ENCODE measurements around the gene LHPP. TPM values are rescaled to one million over a fixed set of nuclear protein-coding genes. Genes with fewer than 3 reads are reported as not detected.
A peak's percentile ranks its signal among the peaks of the same experiment; 100 is the strongest.

Gene LHPP
- polyA plus RNA-seq, 2 of the 4 experiments (the other 2 are of a cell fraction): 14.4 to 18.6 TPM

- no peaks in the 10 kb centered on the region for H3K9me3 ChIP-seq
- ChIA-PET POLR2A (interaction anchor here (0.6 kb wide), 1 partner anchor 29 kb away, joined by 7 read pairs; no protein-coding TSS in a partner anchor), CTCF (interaction anchor here (0.8 kb wide), 1 partner anchor 278 kb away, joined by 3 read pairs; no protein-coding TSS in a partner anchor)
- FAIRE-seq (no peak), DNase-seq (ENCODE audit: low read depth in 1 of 2, low spot score in 1 of 2) (no peak), ATAC-seq (no peak)
- no peak overlapping the region for H3K4me3 ChIP-seq
- no peak overlapping the region for H3K27ac ChIP-seq
- TF ChIP-seq HOXB5 (CRISPR knock-in tag; IDR thresholded peaks at IDR 0.05) (no peak), ATOH8 (CRISPR knock-in tag; IDR thresholded peaks at IDR 0.05; ENCODE audit: low read depth) (no peak), USF2 (IDR thresholded peaks at IDR 0.05) (no peak), HOXB13 (CRISPR knock-in tag; IDR thresholded peaks at IDR 0.05; ENCODE audit: low read depth) (no peak), SMC3 (IDR thresholded peaks at IDR 0.05) (no peak), GATA3 (IDR thresholded peaks at IDR 0.05; ENCODE audit: borderline replicate concordance) (no peak), FOXS1 (CRISPR knock-in tag; IDR thresholded peaks at IDR 0.05) (no peak), CBX8 (IDR thresholded peaks at IDR 0.05) (no peak), JUNB (IDR thresholded peaks at IDR 0.05) (no peak), CHD2 (IDR thresholded peaks at IDR 0.05; ENCODE audit: low read length, partially characterized antibody) (no peak), MYC (IDR thresholded peaks at IDR 0.05; ENCODE audit: borderline replicate concordance, low read length) (no peak), ELK1 (IDR thresholded peaks at IDR 0.05; ENCODE audit: low read depth, low read length) (no peak), EHF (CRISPR knock-in tag; IDR thresholded peaks at IDR 0.05) (no peak), FOSB (CRISPR knock-in tag; IDR thresholded peaks at IDR 0.05) (no peak)
- H3K4me1 ChIP-seq: peaks cover 28% of the 10 kb centered on the region
- WGBS (ENCODE audit: missing lambda C conversion rate): 73% methylated on average over 5 of the region's 13 CpGs
- H3K4me2 ChIP-seq: no peak overlapping the region
Measured at GRCh38 chr10:124468624-124469023, 7.0 kb downstream of the LHPP start.

- DNase-seq (ENCODE audit: low read depth in 1 of 2, low spot score in 1 of 2): no peak
- WGBS (ENCODE audit: missing lambda C conversion rate): 87% methylated on average over 8 of the region's 20 CpGs
- Histone ChIP-seq H3K9me3 (no peaks in the 10 kb centered on the region), H3K4me3 (no peak overlapping the region), H3K4me2 (peak overlapping the region; percentile 54), H3K4me1 (peaks cover 27% of the 10 kb centered on the region), H3K27ac (peak overlapping the region; percentile 39 to 66; a peak in 5 of 6 replicates)
- TF ChIP-seq NFE2L2 (conservative IDR thresholded peaks at IDR 0.05; ENCODE audit: low read length): no peak
- no peak for TF ChIP-seq REST (IDR thresholded peaks at IDR 0.05)
- no peak for TF ChIP-seq RCOR1 (IDR thresholded peaks at IDR 0.05; ENCODE audit: low read depth, low read length)
- TF ChIP-seq BCL3 (IDR thresholded peaks at IDR 0.05): no peak
- TF ChIP-seq FOXS1 (CRISPR knock-in tag; IDR thresholded peaks at IDR 0.05): no peak
- TF ChIP-seq ZFP36 (IDR thresholded peaks at IDR 0.05; ENCODE audit: borderline replicate concordance, partially characterized antibody): no peak
- TF ChIP-seq FOSB (CRISPR knock-in tag; IDR thresholded peaks at IDR 0.05): no peak
- no peak for TF ChIP-seq EP300 (IDR thresholded peaks at IDR 0.05)
- no peak for TF ChIP-seq HES2 (IDR thresholded peaks at IDR 0.05)
- TF ChIP-seq CHD2 (IDR thresholded peaks at IDR 0.05; ENCODE audit: low read length, partially characterized antibody): no peak
- no peak for TF ChIP-seq ZC3H11A (IDR thresholded peaks at IDR 0.05)
- no peak for TF ChIP-seq RAD21 (conservative IDR thresholded peaks at IDR 0.05 in 1 of 2, IDR thresholded peaks at IDR 0.05 in 1 of 2)
- TF ChIP-seq ZNF302 (CRISPR knock-in tag; IDR thresholded peaks at IDR 0.05): no peak
- no peak for TF ChIP-seq NPAS2 (CRISPR knock-in tag; IDR thresholded peaks at IDR 0.05; ENCODE audit: borderline replicate concordance)
- no peak for TF ChIP-seq CBX2 (IDR thresholded peaks at IDR 0.05; ENCODE audit: borderline replicate concordance, low read depth)
- no peak for TF ChIP-seq FOSL2 (IDR thresholded peaks at IDR 0.05)
- TF ChIP-seq FOSL2 (CRISPR knock-in tag; IDR thresholded peaks at IDR 0.05): no peak
- no peak for TF ChIP-seq SMC3 (IDR thresholded peaks at IDR 0.05)
- TF ChIP-seq HOXB5 (CRISPR knock-in tag; IDR thresholded peaks at IDR 0.05): no peak
- TF ChIP-seq RFX5 (IDR thresholded peaks at IDR 0.05): no peak
- peak; percentile 11 to 31; a peak in 2 of 6 replicates for ATAC-seq
- FAIRE-seq: no peak
- POLR2A ChIA-PET: interaction anchor here (1.4 kb wide), 1 partner anchor 8 kb away, joined by 5 read pairs; the partner anchor contains the start of gene LHPP
- CTCF ChIA-PET: interaction anchor here (0.6 kb wide), 1 partner anchor 454 kb away, joined by 4 read pairs; no protein-coding TSS in a partner anchor
Measured at GRCh38 chr10:124469956-124470484, 8.4 kb downstream of the LHPP start.
